Caco-2 (cell line): ENCODE results near the gene PLS1. TPM values are rescaled to one million over a fixed set of nuclear protein-coding genes. Genes with fewer than 3 reads are reported as not detected.
"Not testable (repeated sequence)": the region's sequence is repeated elsewhere in the genome, so short reads cannot be mapped to it uniquely, and the experiment has no call there.

Source experiments
- BruUV-seq: library from RNA; stranded (reverse); fragments of 400-500 nt; replicated peaks from 2 replicates; lab custom pipeline; 2021; lab: Mats Ljungman, UMichigan
- CTCF ChIA-PET: fragments of 300-600 bp; sonication (Branson Sonifier 250); formaldehyde crosslinking; loops from one replicate; lab custom pipeline; 2022; ENCODE audit warnings: antibody characterized with exemption; lab: Charles Lee
- POLR2A ChIA-PET: fragments of 300-600 bp; sonication (Branson Sonifier 250); formaldehyde crosslinking; loops from one replicate; lab custom pipeline; 2022; ENCODE audit warnings: antibody characterized with exemption; lab: Charles Lee
- DNase-seq, 2 experiments: peaks; one replicate each; pipeline versions ENCODE4 v3.0.0 to v3.0.0-alpha.2; 2020 to 2022
- H3K27me3 ChIP-seq: replicated peaks from 2 replicates; pipeline ENCODE4 v1.6.0; 2011; ENCODE audit warnings: low read length; ENCODE audit not compliant: control insufficient read depth, insufficient read depth
- H3K36me3 ChIP-seq: 2 replicates; pipeline ENCODE4 v1.5.1; 2011; ENCODE audit warnings: low read length; ENCODE audit not compliant: control insufficient read depth, insufficient read depth
- H3K4me1 ChIP-seq: fragments of 250-450 bp; sonication (Bioruptor Pico); 2 replicates; pipeline ENCODE4 v1.5.1; 2020; ENCODE audit warnings: mild to moderate bottlenecking
- H3K4me3 ChIP-seq: 2 replicates; pipeline ENCODE4 v1.5.1; 2011; ENCODE audit warnings: low read depth, mild to moderate bottlenecking, control low read depth, low read length
- H3K9me3 ChIP-seq: fragments of 250-450 bp; sonication (Bioruptor Pico); 2 replicates; pipeline ENCODE4 v1.5.1; 2020; ENCODE audit warnings: mild to moderate bottlenecking, moderate library complexity
- H3K27ac Mint-ChIP-seq: one replicate; pipeline ENCODE4 v1.8.0; 2022; ENCODE audit warnings: mixed read lengths; ENCODE audit not compliant: unreplicated experiment
- H3K27me3 Mint-ChIP-seq: one replicate; pipeline ENCODE4 v1.8.0; 2022; ENCODE audit warnings: mixed read lengths; ENCODE audit not compliant: insufficient read depth, unreplicated experiment
- H3K36me3 Mint-ChIP-seq: one replicate; pipeline ENCODE4 v1.8.0; 2022; ENCODE audit warnings: mild to moderate bottlenecking, mixed read lengths; ENCODE audit not compliant: insufficient read depth, unreplicated experiment
- H3K4me1 Mint-ChIP-seq: one replicate; pipeline ENCODE4 v1.8.0; 2022; ENCODE audit warnings: low read depth, mixed read lengths; ENCODE audit not compliant: unreplicated experiment
- H3K4me3 Mint-ChIP-seq: one replicate; pipeline ENCODE4 v1.8.0; 2022; ENCODE audit warnings: mild to moderate bottlenecking, moderate library complexity, mixed read lengths; ENCODE audit not compliant: unreplicated experiment
- H3K9me3 Mint-ChIP-seq: one replicate; pipeline ENCODE4 v1.8.0; 2022; ENCODE audit warnings: mixed read lengths; ENCODE audit not compliant: unreplicated experiment
- intact Hi-C: fragments of 100-400 bp; cut with micrococcal nuclease; formaldehyde crosslinking; loops from one replicate; pipeline ENCODE4 v1.10.0; 2022; ENCODE audit not compliant: unreplicated experiment
- total RNA-seq: library from RNA; stranded (reverse); gene quantifications from 2 replicates; pipeline ENCODE4 v1.2.3, GENCODE V29; 2022
- TF ChIP-seq, protein P1 (sequence below), 2 experiments: fragments of 200-600 bp in 1 of 2; IDR thresholded peaks; 1 replicate in 1 of 2; 2 replicates in 1 of 2; pipeline versions ENCODE4 v1.5.1 to v1.8.0; 2011 to 2022; ENCODE audit warnings: antibody characterized with exemption in 1 of 2, control low read depth in 1 of 2, inconsistent platforms in 1 of 2, low read depth in 1 of 2, low read length in 1 of 2, mild to moderate bottlenecking in 1 of 2, moderate library complexity in 1 of 2; ENCODE audit not compliant: insufficient read depth in 1 of 2, severe bottlenecking in 1 of 2, unreplicated experiment in 1 of 2

The PLS1 gene
- total RNA-seq, 1 experiment from 2014 or later, result 19.2 TPM

DNA sequence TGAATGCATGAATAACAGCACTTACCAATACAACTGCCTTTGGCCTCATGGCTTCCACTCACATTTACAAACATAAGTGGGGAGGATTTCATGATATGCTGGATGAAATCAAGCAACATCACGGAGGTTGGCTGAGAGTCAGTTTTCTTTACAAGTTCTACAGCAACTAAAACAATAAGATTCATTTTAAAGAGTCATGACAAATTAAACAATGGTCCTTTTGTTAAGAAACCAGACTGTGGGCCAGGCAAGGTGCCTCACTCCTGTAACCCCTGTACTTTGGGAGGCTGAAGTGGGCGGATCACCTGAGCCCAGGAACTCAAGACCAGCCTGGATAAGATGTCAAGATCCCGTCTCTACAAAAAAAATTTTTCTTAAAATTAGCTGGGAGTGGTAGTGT, 30.1 kb upstream of the PLS1 start:
- ChIA-PET CTCF (no interaction called here), POLR2A (no interaction called here)
- DNase-seq, result no peak
- no peaks in the 10 kb centered on the region for H3K4me1 ChIP-seq
- intact Hi-C loops, result no loop called here
- Mint-ChIP-seq H3K4me3 (no peak overlapping the region), H3K4me1 (no peaks in the 10 kb centered on the region), H3K9me3 (no peaks in the 10 kb centered on the region), H3K36me3 (peaks cover 5% of the 10 kb centered on the region), H3K27ac (no peak overlapping the region), H3K27me3 (no peaks in the 10 kb centered on the region)
- H3K4me3 ChIP-seq, result no peak overlapping the region
- H3K36me3 ChIP-seq, result no peaks in the 10 kb centered on the region
- TF ChIP-seq, protein P1, sequence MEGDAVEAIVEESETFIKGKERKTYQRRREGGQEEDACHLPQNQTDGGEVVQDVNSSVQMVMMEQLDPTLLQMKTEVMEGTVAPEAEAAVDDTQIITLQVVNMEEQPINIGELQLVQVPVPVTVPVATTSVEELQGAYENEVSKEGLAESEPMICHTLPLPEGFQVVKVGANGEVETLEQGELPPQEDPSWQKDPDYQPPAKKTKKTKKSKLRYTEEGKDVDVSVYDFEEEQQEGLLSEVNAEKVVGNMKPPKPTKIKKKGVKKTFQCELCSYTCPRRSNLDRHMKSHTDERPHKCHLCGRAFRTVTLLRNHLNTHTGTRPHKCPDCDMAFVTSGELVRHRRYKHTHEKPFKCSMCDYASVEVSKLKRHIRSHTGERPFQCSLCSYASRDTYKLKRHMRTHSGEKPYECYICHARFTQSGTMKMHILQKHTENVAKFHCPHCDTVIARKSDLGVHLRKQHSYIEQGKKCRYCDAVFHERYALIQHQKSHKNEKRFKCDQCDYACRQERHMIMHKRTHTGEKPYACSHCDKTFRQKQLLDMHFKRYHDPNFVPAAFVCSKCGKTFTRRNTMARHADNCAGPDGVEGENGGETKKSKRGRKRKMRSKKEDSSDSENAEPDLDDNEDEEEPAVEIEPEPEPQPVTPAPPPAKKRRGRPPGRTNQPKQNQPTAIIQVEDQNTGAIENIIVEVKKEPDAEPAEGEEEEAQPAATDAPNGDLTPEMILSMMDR (IDR thresholded peaks at IDR 0.05; ENCODE audit: insufficient read depth in 1 of 2, low read depth in 1 of 2, low read length in 1 of 2, severe bottlenecking in 1 of 2, unreplicated experiment in 1 of 2), result no peak
- BruUV-seq, result no TSS peak
- no peaks in the 10 kb centered on the region for H3K9me3 ChIP-seq
- H3K27me3 ChIP-seq, result no peaks in the 10 kb centered on the region

DNA sequence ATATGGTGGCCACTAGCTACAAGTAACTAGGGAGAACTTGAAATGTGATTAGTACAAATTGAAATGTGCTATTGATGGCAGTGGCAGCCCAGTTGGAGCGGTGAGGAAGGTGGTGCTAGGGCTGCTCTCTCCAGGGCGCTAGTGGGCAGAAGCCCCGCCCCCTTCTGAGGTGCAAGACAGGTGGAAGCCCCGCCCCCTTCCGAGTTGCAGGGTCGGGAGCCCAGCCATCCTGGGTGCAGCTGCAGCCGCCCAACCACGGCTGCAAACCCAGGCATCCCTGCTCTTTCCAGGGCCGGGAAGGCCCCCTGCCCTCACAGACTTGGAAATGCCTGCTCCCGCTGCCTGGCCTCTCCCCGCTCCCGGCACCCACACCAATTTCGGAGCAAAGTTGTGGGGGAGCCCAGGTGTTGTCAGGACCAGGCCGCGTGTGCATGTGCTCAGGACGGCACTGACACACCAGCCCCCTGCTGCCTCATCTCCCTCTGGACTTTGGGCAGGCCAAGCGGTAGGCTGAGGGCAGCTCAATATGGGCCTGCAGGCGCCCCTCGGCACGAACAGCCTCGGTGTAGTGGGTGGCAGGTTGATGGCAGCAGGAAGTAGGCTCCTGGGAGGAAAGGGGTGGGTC, 27.7 kb upstream of the PLS1 start:
- CTCF ChIA-PET, result no interaction called here
- H3K27me3 ChIP-seq, result no peaks in the 10 kb centered on the region
- no peaks in the 10 kb centered on the region for H3K4me1 ChIP-seq
- Mint-ChIP-seq H3K4me1 (no peaks in the 10 kb centered on the region), H3K9me3 (no peaks in the 10 kb centered on the region), H3K36me3 (peaks cover under 1% of the 10 kb centered on the region), H3K4me3 (no peak overlapping the region), H3K27me3 (no peaks in the 10 kb centered on the region), H3K27ac (no peak overlapping the region)
- POLR2A ChIA-PET, result no interaction called here
- intact Hi-C loops, result no loop called here
- TF ChIP-seq, protein P1 (IDR thresholded peaks at IDR 0.05; ENCODE audit: insufficient read depth in 1 of 2, low read depth in 1 of 2, low read length in 1 of 2, severe bottlenecking in 1 of 2, unreplicated experiment in 1 of 2), result no peak
- no peaks in the 10 kb centered on the region for H3K9me3 ChIP-seq
- DNase-seq, result no peak
- no peaks in the 10 kb centered on the region for H3K36me3 ChIP-seq
- BruUV-seq, result no TSS peak
- H3K4me3 ChIP-seq, result no peak overlapping the region

DNA sequence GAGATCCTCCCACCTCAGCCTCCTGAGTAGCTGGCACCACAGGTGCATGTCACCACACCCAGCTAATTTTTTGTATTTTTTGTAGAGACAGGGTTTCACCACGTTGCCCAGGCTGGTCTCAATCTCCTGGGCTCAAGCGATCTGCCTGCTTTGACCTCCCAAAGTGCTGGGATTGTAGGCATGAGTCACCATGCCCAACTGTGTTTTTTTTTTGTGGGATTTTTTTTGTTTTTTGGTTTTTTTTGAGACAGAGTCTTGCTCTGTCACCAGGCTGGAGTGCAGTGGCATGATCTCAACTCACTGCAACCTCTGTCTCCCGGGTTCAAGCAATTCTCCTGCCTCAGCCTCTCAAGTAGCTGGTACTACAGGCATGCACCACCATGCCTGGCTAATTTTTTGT, 26.8 kb upstream of the PLS1 start:
- H3K4me3 Mint-ChIP-seq, H3K27me3 Mint-ChIP-seq, CTCF ChIA-PET: not testable (repeated sequence)

DNA sequence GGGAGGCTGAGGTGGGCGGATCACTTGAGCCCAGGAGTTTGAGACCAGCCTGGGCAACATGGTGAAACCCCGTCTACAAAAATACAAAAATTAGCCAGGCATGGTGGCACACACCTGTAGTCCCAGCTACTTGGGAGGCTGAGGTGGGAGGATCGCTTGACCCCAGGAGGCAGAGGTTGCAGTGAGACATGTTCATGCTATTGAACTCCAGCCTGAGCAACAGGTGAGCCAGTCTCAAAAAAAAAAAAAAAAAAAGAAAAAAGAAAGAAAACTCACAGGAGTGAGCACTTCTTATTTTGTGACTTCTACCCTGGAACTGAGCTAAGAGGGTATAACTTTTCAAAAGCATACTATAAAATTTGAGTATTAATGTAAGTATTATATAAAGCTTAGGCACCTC, 22.0 kb upstream of the PLS1 start:
- CTCF ChIA-PET, result interaction anchor here (0.7 kb wide), 1 partner anchor 46 kb away, joined by 5 read pairs; no protein-coding TSS in a partner anchor

More for the DNA sequence above, 26.8 kb upstream of the PLS1 start:
- H3K27me3 ChIP-seq, BruUV-seq, POLR2A ChIA-PET, intact Hi-C loops, H3K9me3 ChIP-seq, H3K27ac Mint-ChIP-seq, H3K4me1 ChIP-seq, H3K4me3 ChIP-seq, H3K4me1 Mint-ChIP-seq, DNase-seq, H3K36me3 ChIP-seq, H3K36me3 Mint-ChIP-seq, H3K9me3 Mint-ChIP-seq: not testable (repeated sequence)

More for the DNA sequence above, 22.0 kb upstream of the PLS1 start:
- H3K9me3 ChIP-seq, H3K4me1 Mint-ChIP-seq, DNase-seq, BruUV-seq, POLR2A ChIA-PET, H3K27ac Mint-ChIP-seq, H3K27me3 Mint-ChIP-seq, H3K36me3 ChIP-seq, H3K27me3 ChIP-seq, H3K4me3 ChIP-seq, H3K4me1 ChIP-seq, H3K4me3 Mint-ChIP-seq, H3K9me3 Mint-ChIP-seq, H3K36me3 Mint-ChIP-seq, intact Hi-C loops: not testable (repeated sequence)
